Measurements from ENCODE around the gene ANKDD1B. TPM values are rescaled to one million over a fixed set of nuclear protein-coding genes. Genes with fewer than 3 reads are reported as not detected.

ANKDD1B gene
- total RNA-seq, 2 experiments from 2014 or later: not detected

- Mint-ChIP-seq H3K27me3 (no peaks in the 10 kb centered on the region), H3K27ac (no peak overlapping the region), H3K36me3 (peaks cover 5% of the 10 kb centered on the region), H3K4me1 (ENCODE audit: low read depth) (peaks cover 36% of the 10 kb centered on the region), H3K4me3 (no peak overlapping the region), H3K9me3 (no peaks in the 10 kb centered on the region)
- CTCF ChIA-PET: no interaction called here
- POLR2A ChIA-PET: interaction anchor here (3.2 kb wide), 1 partner anchor 101 kb away, joined by 27 read pairs; no protein-coding TSS in a partner anchor
- no peak for DNase-seq
- intact Hi-C loops (cut with micrococcal nuclease): loop anchor here (5.0 kb wide), 1 partner anchor 1090 kb away; no protein-coding TSS in a partner anchor
Observed at GRCh38 chr5:75667586-75667985, 56.3 kb downstream of the ANKDD1B start.

- Mint-ChIP-seq H3K27ac (peak overlapping the region; percentile 94), H3K27me3 (no peaks in the 10 kb centered on the region), H3K4me3 (peak overlapping the region; percentile 74), H3K36me3 (peaks cover 10% of the 10 kb centered on the region), H3K4me1 (ENCODE audit: low read depth) (peaks cover 36% of the 10 kb centered on the region), H3K9me3 (no peaks in the 10 kb centered on the region)
- intact Hi-C loops (cut with micrococcal nuclease): loop anchor here (2.0 to 5.0 kb wide), 4 partner anchors 94 to 1091 kb away; partner anchors contain the start of genes GCNT4 and HMGCR
- peak; percentile 20 for DNase-seq
- POLR2A ChIA-PET: interaction anchor here (1.0 to 3.2 kb wide), 6 partner anchors 10 to 332 kb away, joined by 4 to 27 read pairs (median 8); partner anchors contain the start of genes HMGCR and POC5
- CTCF ChIA-PET: interaction anchor here (1.1 to 1.5 kb wide), 5 partner anchors 9 to 431 kb away, joined by 3 to 10 read pairs (median 5); partner anchors contain the start of gene ANKRD31
Observed at GRCh38 chr5:75668445-75668844, 57.2 kb downstream of the ANKDD1B start.

GRCh38 chr5:75668977-75669689 lies 57.9 kb downstream of the ANKDD1B start:
- Mint-ChIP-seq H3K4me1 (ENCODE audit: low read depth) (peaks cover 36% of the 10 kb centered on the region), H3K36me3 (peaks cover 12% of the 10 kb centered on the region), H3K9me3 (no peaks in the 10 kb centered on the region), H3K27ac (peak overlapping the region; percentile 94), H3K4me3 (peak overlapping the region; percentile 74), H3K27me3 (no peaks in the 10 kb centered on the region)
- ChIA-PET CTCF (interaction anchor here (0.7 to 1.6 kb wide), 8 partner anchors 9 to 432 kb away, joined by 3 to 10 read pairs (median 6); partner anchors contain the start of gene ANKRD31), POLR2A (interaction anchor here (0.7 to 3.2 kb wide), 8 partner anchors 9 to 432 kb away, joined by 3 to 27 read pairs (median 6); partner anchors contain the start of genes ANKRD31, HMGCR and POC5)
- DNase-seq: peak; percentile 87
- intact Hi-C loops (cut with micrococcal nuclease): loop anchor here (1.0 to 5.0 kb wide), 10 partner anchors 9 to 1092 kb away; partner anchors contain the start of genes CERT1, GCNT4, HMGCR and POC5

- DNase-seq: no peak
- Mint-ChIP-seq H3K9me3 (no peaks in the 10 kb centered on the region), H3K4me1 (ENCODE audit: low read depth) (peaks cover 36% of the 10 kb centered on the region), H3K27me3 (no peaks in the 10 kb centered on the region), H3K27ac (peak overlapping the region; percentile 54), H3K36me3 (peaks cover 16% of the 10 kb centered on the region), H3K4me3 (no peak overlapping the region)
- ChIA-PET CTCF (interaction anchor here (0.8 kb wide), 1 partner anchor 10 kb away, joined by 3 read pairs; no protein-coding TSS in a partner anchor), POLR2A (interaction anchor here (0.5 kb wide), 1 partner anchor 102 kb away, joined by 3 read pairs; no protein-coding TSS in a partner anchor)
- intact Hi-C loops (cut with micrococcal nuclease): loop anchor here (10.0 kb wide), 2 partner anchors 736 to 906 kb away; partner anchors contain the start of genes GFM2 and NSA2
Observed at GRCh38 chr5:75670577-75670976, 59.3 kb downstream of the ANKDD1B start.

- POLR2A ChIA-PET: no interaction called here
Observed at GRCh38 chr5:75671506-75671905, 60.3 kb downstream of the ANKDD1B start.

GRCh38 chr5:75672616-75673015 lies 61.4 kb downstream of the ANKDD1B start:
- peaks cover 20% of the 10 kb centered on the region for H3K36me3 Mint-ChIP-seq
- H3K4me3 Mint-ChIP-seq: no peak overlapping the region
- intact Hi-C loops (cut with micrococcal nuclease): loop anchor here (10.0 kb wide), 2 partner anchors 738 to 908 kb away; partner anchors contain the start of genes GFM2 and NSA2
- H3K9me3 Mint-ChIP-seq: no peaks in the 10 kb centered on the region
- no peak overlapping the region for H3K27ac Mint-ChIP-seq
- DNase-seq: no peak
- ChIA-PET POLR2A (no interaction called here), CTCF (no interaction called here)
- peaks cover 38% of the 10 kb centered on the region for H3K4me1 Mint-ChIP-seq (ENCODE audit: low read depth)
- no peaks in the 10 kb centered on the region for H3K27me3 Mint-ChIP-seq

More at GRCh38 chr5:75671506-75671905, 60.3 kb downstream of the ANKDD1B start:
- CTCF ChIA-PET: no interaction called here
- no peak overlapping the region for H3K27ac Mint-ChIP-seq
- peaks cover 20% of the 10 kb centered on the region for H3K36me3 Mint-ChIP-seq
- H3K4me1 Mint-ChIP-seq (ENCODE audit: low read depth): peaks cover 36% of the 10 kb centered on the region
- no peaks in the 10 kb centered on the region for H3K27me3 Mint-ChIP-seq
- intact Hi-C loops (cut with micrococcal nuclease): loop anchor here (10.0 kb wide), 2 partner anchors 737 to 907 kb away; partner anchors contain the start of genes GFM2 and NSA2
- H3K4me3 Mint-ChIP-seq: no peak overlapping the region
- no peak for DNase-seq
- no peaks in the 10 kb centered on the region for H3K9me3 Mint-ChIP-seq

- DNase-seq: no peak
- peaks cover 21% of the 10 kb centered on the region for H3K4me1 Mint-ChIP-seq (ENCODE audit: low read depth)
- CTCF ChIA-PET: no interaction called here
- POLR2A ChIA-PET: no interaction called here
- H3K36me3 Mint-ChIP-seq: peaks cover 22% of the 10 kb centered on the region
- intact Hi-C loops (cut with micrococcal nuclease): loop anchor here (5.0 to 10.0 kb wide), 3 partner anchors 592 to 911 kb away; partner anchors contain the start of genes GFM2 and NSA2
- H3K4me3 Mint-ChIP-seq: no peak overlapping the region
- no peak overlapping the region for H3K27ac Mint-ChIP-seq
- no peaks in the 10 kb centered on the region for H3K9me3 Mint-ChIP-seq
- H3K27me3 Mint-ChIP-seq: no peaks in the 10 kb centered on the region
Observed at GRCh38 chr5:75675783-75676182, 64.5 kb downstream of the ANKDD1B start.

GRCh38 chr5:75677607-75678006 lies 66.4 kb downstream of the ANKDD1B start:
- H3K27me3 Mint-ChIP-seq: no peaks in the 10 kb centered on the region
- CTCF ChIA-PET: interaction anchor here (1.0 to 1.9 kb wide), 2 partner anchors 8 to 440 kb away, joined by 3 to 5 read pairs; no protein-coding TSS in a partner anchor
- H3K27ac Mint-ChIP-seq: peak overlapping the region; percentile 78
- POLR2A ChIA-PET: interaction anchor here (1.0 to 2.3 kb wide), 4 partner anchors 8 to 327 kb away, joined by 3 to 8 read pairs (median 4); no protein-coding TSS in a partner anchor
- no peak for DNase-seq
- intact Hi-C loops (cut with micrococcal nuclease): loop anchor here (1.0 to 10.0 kb wide), 4 partner anchors 8 to 913 kb away; partner anchors contain the start of genes GFM2 and NSA2
- H3K9me3 Mint-ChIP-seq: no peaks in the 10 kb centered on the region
- H3K36me3 Mint-ChIP-seq: peaks cover 17% of the 10 kb centered on the region
- H3K4me3 Mint-ChIP-seq: peak overlapping the region; percentile 17
- H3K4me1 Mint-ChIP-seq (ENCODE audit: low read depth): peaks cover 14% of the 10 kb centered on the region

GRCh38 chr5:75678155-75678554 lies 66.9 kb downstream of the ANKDD1B start:
- ChIA-PET POLR2A (interaction anchor here (1.0 to 2.3 kb wide), 4 partner anchors 9 to 327 kb away, joined by 3 to 8 read pairs (median 4); no protein-coding TSS in a partner anchor), CTCF (interaction anchor here (1.0 to 6.7 kb wide), 3 partner anchors 9 to 441 kb away, joined by 3 to 40 read pairs (median 5); partner anchors contain the start of gene ANKRD31)
- Mint-ChIP-seq H3K36me3 (peaks cover 15% of the 10 kb centered on the region), H3K4me1 (ENCODE audit: low read depth) (peaks cover 14% of the 10 kb centered on the region), H3K27ac (peak overlapping the region; percentile 78), H3K9me3 (no peaks in the 10 kb centered on the region), H3K4me3 (no peak overlapping the region), H3K27me3 (no peaks in the 10 kb centered on the region)
- DNase-seq: peak; percentile 36
- intact Hi-C loops (cut with micrococcal nuclease): loop anchor here (1.0 to 10.0 kb wide), 4 partner anchors 9 to 913 kb away; partner anchors contain the start of genes GFM2 and NSA2

- POLR2A ChIA-PET: no interaction called here
- no peaks in the 10 kb centered on the region for H3K9me3 Mint-ChIP-seq
- no peak for DNase-seq
- H3K4me1 Mint-ChIP-seq (ENCODE audit: low read depth): peaks cover 14% of the 10 kb centered on the region
- intact Hi-C loops (cut with micrococcal nuclease): loop anchor here (1.0 kb wide), 2 partner anchors 445 to 631 kb away; partner anchors contain the start of gene ANKRD31
- no peak overlapping the region for H3K4me3 Mint-ChIP-seq
- CTCF ChIA-PET: interaction anchor here (0.6 to 6.7 kb wide), 16 partner anchors 9 to 631 kb away, joined by 3 to 40 read pairs (median 5); partner anchors contain the start of genes ANKRD31, HMGCR and POC5
- no peaks in the 10 kb centered on the region for H3K27me3 Mint-ChIP-seq
- H3K27ac Mint-ChIP-seq: no peak overlapping the region
- peaks cover 10% of the 10 kb centered on the region for H3K36me3 Mint-ChIP-seq
Observed at GRCh38 chr5:75681125-75681830, 70.0 kb downstream of the ANKDD1B start.

- Mint-ChIP-seq H3K27ac (no peak overlapping the region), H3K27me3 (no peaks in the 10 kb centered on the region), H3K4me3 (no peak overlapping the region), H3K36me3 (peaks cover 13% of the 10 kb centered on the region), H3K4me1 (ENCODE audit: low read depth) (no peaks in the 10 kb centered on the region), H3K9me3 (no peaks in the 10 kb centered on the region)
- CTCF ChIA-PET: no interaction called here
- DNase-seq: no peak
- intact Hi-C loops (cut with micrococcal nuclease): no loop called here
- POLR2A ChIA-PET: no interaction called here
Observed at GRCh38 chr5:75685141-75685540, 73.9 kb downstream of the ANKDD1B start.
